Suprapubic skin (tissue), 4 donors: ENCODE measurements around the gene PFDN4.

Experiments used
- EP300 ChIP-seq: sonication (generic); formaldehyde crosslinking; IDR thresholded peaks from one replicate; pipeline ENCODE4 v1.6.1; 2017; ENCODE audit warnings: antibody characterized with exemption
- POLR2A ChIP-seq, 2 donors: fragments of 450-650 bp; IDR thresholded peaks; one replicate each; pipeline ENCODE4 v1.6.1; 2017; ENCODE audit warnings: antibody characterized with exemption in 2 of 2, mild to moderate bottlenecking in 2 of 2, moderate library complexity in 2 of 2
- POLR2AphosphoS5 ChIP-seq, 3 donors: sonication (generic); formaldehyde crosslinking; IDR thresholded peaks; one replicate each; pipeline ENCODE4 v1.6.1; 2017; ENCODE audit warnings: antibody characterized with exemption in 3 of 3

DNA sequence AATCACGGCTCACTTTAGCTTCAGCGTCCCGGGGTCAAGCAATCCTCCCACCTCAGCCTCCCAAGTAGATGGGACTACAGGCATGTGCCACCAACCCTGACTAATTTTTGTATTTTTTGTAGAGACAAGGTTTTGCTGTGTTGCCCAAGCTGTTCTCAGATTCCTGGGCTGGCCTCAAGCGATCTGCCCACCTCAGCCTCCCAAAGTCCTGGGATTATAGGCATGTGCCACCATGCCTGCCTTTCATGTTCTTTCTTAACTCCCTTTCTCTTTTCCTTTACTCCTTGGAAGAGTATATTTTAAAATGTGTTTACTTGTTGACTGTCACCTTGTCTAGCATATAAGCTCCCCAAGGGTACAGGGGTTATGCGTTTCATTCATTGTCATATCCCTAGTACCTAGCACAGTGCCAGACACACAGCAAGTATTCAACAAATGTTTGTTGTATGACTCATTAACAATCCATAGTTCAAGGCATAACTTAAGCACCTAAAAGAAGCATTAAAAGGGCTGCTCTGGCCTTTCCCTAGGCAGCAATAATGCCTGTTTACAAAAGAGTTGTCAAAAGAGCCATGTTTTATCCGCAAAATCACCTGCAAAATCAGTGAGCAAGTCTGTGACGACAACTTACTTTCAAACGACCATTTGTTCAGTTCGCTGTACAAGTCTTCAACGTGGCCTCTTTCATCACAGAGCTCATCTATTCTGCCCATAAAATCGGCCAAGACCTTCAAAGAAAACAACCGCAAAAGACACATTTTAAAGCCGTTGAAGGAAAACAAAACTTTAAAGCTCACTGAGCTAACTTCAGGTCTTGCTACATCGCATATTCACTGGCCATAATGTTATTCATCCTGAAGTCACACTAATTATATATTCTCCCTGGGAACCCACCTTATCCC is 38.7 kb upstream of the PFDN4 start:
- TF ChIP-seq POLR2A (IDR thresholded peaks at IDR 0.05) = no peak
- no peak for TF ChIP-seq EP300
- TF ChIP-seq POLR2AphosphoS5 (IDR thresholded peaks at IDR 0.05) = no peak
